Lower leg skin (tissue), 3 donors: ENCODE measurements around the gene TADA2A.

Experiments used
- POLR2A ChIP-seq, 2 donors: fragments of 450-650 bp; IDR thresholded peaks; one replicate each; pipeline ENCODE4 v1.6.1; 2016 to 2017; ENCODE audit warnings: antibody characterized with exemption in 2 of 2, mild to moderate bottlenecking in 1 of 2, moderate library complexity in 1 of 2
- TF ChIP-seq, protein P1 (sequence below), 3 donors: fragments of 450-650 bp; IDR thresholded peaks; one replicate each; pipeline ENCODE4 v1.5.1; 2016; ENCODE audit warnings: antibody characterized with exemption in 3 of 3, mild to moderate bottlenecking in 3 of 3, moderate library complexity in 2 of 3

DNA sequence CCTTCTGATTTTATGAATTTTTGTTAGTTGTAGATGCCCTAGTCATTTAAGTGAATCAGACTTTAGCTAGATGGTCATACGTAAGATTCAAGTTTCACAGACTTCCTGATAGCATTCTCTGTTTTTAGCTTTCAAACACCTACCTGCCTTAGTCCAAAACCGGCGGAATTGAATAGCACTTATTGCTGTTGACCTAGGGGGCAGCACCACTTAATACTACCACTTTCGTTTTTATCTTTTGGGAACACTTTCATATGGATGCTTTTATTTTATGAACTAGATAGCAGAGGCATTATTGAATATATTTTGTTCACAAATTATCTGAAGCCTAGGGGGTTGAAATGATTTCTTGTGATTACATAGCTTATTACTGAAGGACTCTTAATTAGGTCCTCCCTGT is 31.5 kb downstream of the TADA2A start:
- no peak for TF ChIP-seq POLR2A (IDR thresholded peaks at IDR 0.05)
- TF ChIP-seq, protein P1, sequence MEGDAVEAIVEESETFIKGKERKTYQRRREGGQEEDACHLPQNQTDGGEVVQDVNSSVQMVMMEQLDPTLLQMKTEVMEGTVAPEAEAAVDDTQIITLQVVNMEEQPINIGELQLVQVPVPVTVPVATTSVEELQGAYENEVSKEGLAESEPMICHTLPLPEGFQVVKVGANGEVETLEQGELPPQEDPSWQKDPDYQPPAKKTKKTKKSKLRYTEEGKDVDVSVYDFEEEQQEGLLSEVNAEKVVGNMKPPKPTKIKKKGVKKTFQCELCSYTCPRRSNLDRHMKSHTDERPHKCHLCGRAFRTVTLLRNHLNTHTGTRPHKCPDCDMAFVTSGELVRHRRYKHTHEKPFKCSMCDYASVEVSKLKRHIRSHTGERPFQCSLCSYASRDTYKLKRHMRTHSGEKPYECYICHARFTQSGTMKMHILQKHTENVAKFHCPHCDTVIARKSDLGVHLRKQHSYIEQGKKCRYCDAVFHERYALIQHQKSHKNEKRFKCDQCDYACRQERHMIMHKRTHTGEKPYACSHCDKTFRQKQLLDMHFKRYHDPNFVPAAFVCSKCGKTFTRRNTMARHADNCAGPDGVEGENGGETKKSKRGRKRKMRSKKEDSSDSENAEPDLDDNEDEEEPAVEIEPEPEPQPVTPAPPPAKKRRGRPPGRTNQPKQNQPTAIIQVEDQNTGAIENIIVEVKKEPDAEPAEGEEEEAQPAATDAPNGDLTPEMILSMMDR (IDR thresholded peaks at IDR 0.05) = no peak
